Activated CD8-positive, alpha-beta T cell treated with anti-CD3 and anti-CD28 coated beads for 36 hours (primary cell): ENCODE data around the gene SCLT1. TPM values are rescaled to one million over a fixed set of nuclear protein-coding genes. Genes with fewer than 3 reads are reported as not detected.
A peak's percentile ranks its signal among the peaks of the same experiment; 100 is the strongest.

Experiments
- ATAC-seq: fragments of 200-7000 bp; cut with Tn5 transposase; one replicate; pipeline ENCODE4 v1.10.0; 2021; ENCODE audit warnings: mild to moderate bottlenecking, moderate library complexity
- CTCF ChIA-PET: fragments of 350-600 bp; sonication (Branson Sonifier 250); formaldehyde crosslinking; loops from one replicate; lab custom pipeline; 2021; ENCODE audit warnings: antibody characterized with exemption; lab: Charles Lee
- POLR2A ChIA-PET: fragments of 350-600 bp; sonication (Branson Sonifier 250); formaldehyde crosslinking; loops from one replicate; lab custom pipeline; 2021; ENCODE audit warnings: antibody characterized with exemption; lab: Charles Lee
- DNase-seq: peaks from one replicate; pipeline ENCODE4 v3.0.0-alpha.2; 2020
- H3K27ac Mint-ChIP-seq: one replicate; pipeline ENCODE4 v1.8.0; 2021; ENCODE audit warnings: mild to moderate bottlenecking, mixed read lengths
- H3K27me3 Mint-ChIP-seq: one replicate; pipeline ENCODE4 v1.8.0; 2021; ENCODE audit warnings: mixed read lengths
- H3K36me3 Mint-ChIP-seq: one replicate; pipeline ENCODE4 v1.8.0; 2021; ENCODE audit warnings: low read depth, mixed read lengths
- H3K4me1 Mint-ChIP-seq: one replicate; pipeline ENCODE4 v1.8.0; 2021; ENCODE audit warnings: low read depth, mixed read lengths
- H3K4me3 Mint-ChIP-seq: one replicate; pipeline ENCODE4 v1.8.0; 2021; ENCODE audit warnings: mild to moderate bottlenecking, moderate library complexity, mixed read lengths
- H3K9me3 Mint-ChIP-seq: one replicate; pipeline ENCODE4 v1.8.0; 2021; ENCODE audit warnings: mixed read lengths
- CTCF ChIP-seq: fragments of 200-600 bp; IDR thresholded peaks from one replicate; pipeline ENCODE4 v1.8.0; 2022; ENCODE audit warnings: antibody characterized with exemption, mild to moderate bottlenecking
- intact Hi-C: fragments of 100-400 bp; cut with micrococcal nuclease; formaldehyde crosslinking; loops from one replicate; pipeline ENCODE4 v1.10.0; 2022
- total RNA-seq, 2 experiments: library from RNA; stranded (reverse); gene quantifications; one replicate each; pipeline ENCODE4 v1.2.3, GENCODE V29; 2021

Gene SCLT1
- 10 to 100 TPM; 18.5 to 19.7 TPM for total RNA-seq

- H3K36me3 Mint-ChIP-seq = peaks cover 2% of the 10 kb centered on the region
- TF ChIP-seq CTCF = no peak
- H3K4me1 Mint-ChIP-seq = peaks cover 39% of the 10 kb centered on the region
- H3K27ac Mint-ChIP-seq = peak within 1 kb of the TSS; percentile 32
- ATAC-seq (peak; percentile 92), DNase-seq (peak; percentile 99)
- H3K9me3 Mint-ChIP-seq = no peaks in the 10 kb centered on the region
- no peak within 1 kb of the TSS for H3K4me3 Mint-ChIP-seq
- CTCF ChIA-PET = interaction anchor here (1.0 to 2.1 kb wide), 2 partner anchors 11 to 57 kb away, joined by 3 to 10 read pairs; no protein-coding TSS in a partner anchor
- no peaks in the 10 kb centered on the region for H3K27me3 Mint-ChIP-seq
- intact Hi-C loops = loop anchor here (10.0 kb wide), 3 partner anchors 279 to 1129 kb away; partner anchors contain the start of genes ABHD18, MFSD8 and PGRMC2
- POLR2A ChIA-PET = interaction anchor here (0.6 to 2.4 kb wide), 9 partner anchors 10 to 281 kb away, joined by 3 to 12 read pairs (median 3); no protein-coding TSS in a partner anchor
Measured at GRCh38 chr4:129093191-129093920, at the start of gene SCLT1. TSS of gene SCLT1 (minus strand) at chr4:129093539. CDS start at chr4:129093103, 436 bp downstream.

DNA sequence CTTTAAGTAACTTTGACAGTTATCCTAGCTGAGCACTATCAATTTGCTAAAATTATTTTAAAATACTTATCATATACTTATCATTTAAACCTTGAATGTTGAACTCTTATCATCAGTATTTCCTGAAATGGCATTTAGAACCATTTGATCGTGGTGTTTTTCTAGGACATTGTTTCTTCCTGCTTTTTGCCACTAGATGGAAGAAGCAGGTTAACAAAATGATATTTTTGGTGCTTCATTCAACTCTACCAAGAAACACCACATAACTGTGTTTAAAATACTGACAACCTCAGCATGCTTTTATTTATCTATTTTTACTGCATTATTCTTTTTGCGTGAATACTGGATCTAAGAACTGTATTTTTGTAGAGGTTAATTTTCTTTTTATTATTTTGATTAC is 47.2 kb upstream of the SCLT1 start:
- H3K4me1 Mint-ChIP-seq = no peaks in the 10 kb centered on the region
- no peaks in the 10 kb centered on the region for H3K36me3 Mint-ChIP-seq
- H3K27me3 Mint-ChIP-seq = peaks cover 4% of the 10 kb centered on the region
- intact Hi-C loops = no loop called here
- H3K4me3 Mint-ChIP-seq = no peak overlapping the region
- DNase-seq (no peak), ATAC-seq (no peak)
- ChIA-PET CTCF (no interaction called here), POLR2A (no interaction called here)
- no peak overlapping the region for H3K27ac Mint-ChIP-seq
- H3K9me3 Mint-ChIP-seq = no peaks in the 10 kb centered on the region
- TF ChIP-seq CTCF = no peak

GRCh38 chr4:129138810-129139496 is 45.6 kb upstream of the SCLT1 start:
- Mint-ChIP-seq H3K4me3 (no peak overlapping the region), H3K27ac (no peak overlapping the region), H3K36me3 (no peaks in the 10 kb centered on the region), H3K4me1 (no peaks in the 10 kb centered on the region), H3K27me3 (no peaks in the 10 kb centered on the region), H3K9me3 (no peaks in the 10 kb centered on the region)
- TF ChIP-seq CTCF = no peak
- intact Hi-C loops = no loop called here
- ChIA-PET CTCF (no interaction called here), POLR2A (no interaction called here)
- DNase-seq (no peak), ATAC-seq (no peak)

DNA sequence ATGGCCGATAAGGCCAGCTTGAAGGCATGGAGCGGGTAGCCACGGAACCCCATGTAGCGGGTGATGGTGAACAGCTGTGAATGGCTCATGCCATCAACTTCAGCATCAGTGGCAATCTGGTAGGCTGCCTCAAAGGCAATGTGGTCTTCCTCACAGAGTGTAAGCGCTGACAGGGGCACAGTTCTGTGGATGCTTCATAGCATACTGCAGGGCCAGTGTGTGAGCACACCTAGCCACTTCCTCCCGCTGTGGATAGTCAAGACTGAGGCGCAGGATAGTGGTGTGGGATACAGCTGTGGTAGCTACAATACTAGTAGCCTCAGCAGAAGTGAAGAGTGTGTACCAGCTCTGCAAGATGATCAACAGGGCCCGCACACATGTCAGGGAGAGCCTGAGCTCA is 43.1 kb upstream of the SCLT1 start:
- H3K4me1 Mint-ChIP-seq = no peaks in the 10 kb centered on the region
- CTCF ChIA-PET = no interaction called here
- H3K36me3 Mint-ChIP-seq = no peaks in the 10 kb centered on the region
- no peak for TF ChIP-seq CTCF
- H3K27ac Mint-ChIP-seq = no peak overlapping the region
- H3K4me3 Mint-ChIP-seq = no peak overlapping the region
- intact Hi-C loops = no loop called here
- no peaks in the 10 kb centered on the region for H3K27me3 Mint-ChIP-seq
- H3K9me3 Mint-ChIP-seq = no peaks in the 10 kb centered on the region
- DNase-seq (no peak), ATAC-seq (no peak)
- POLR2A ChIA-PET = interaction anchor here (0.6 kb wide), 1 partner anchor 187 kb away, joined by 3 read pairs; no protein-coding TSS in a partner anchor

- no peak for DNase-seq
- H3K27me3 Mint-ChIP-seq = no peaks in the 10 kb centered on the region
- no peak for TF ChIP-seq CTCF
- H3K4me1 Mint-ChIP-seq = no peaks in the 10 kb centered on the region
- no peak overlapping the region for H3K27ac Mint-ChIP-seq
- H3K36me3 Mint-ChIP-seq = no peaks in the 10 kb centered on the region
- intact Hi-C loops = no loop called here
- ChIA-PET CTCF (no interaction called here), POLR2A (no interaction called here)
- ATAC-seq = no peak
- H3K4me3 Mint-ChIP-seq = no peak overlapping the region
- H3K9me3 Mint-ChIP-seq = no peaks in the 10 kb centered on the region
Measured at GRCh38 chr4:129131343-129131742, 38.0 kb upstream of the SCLT1 start.
